HG02938 (cell line): ENCODE data around the gene TNXB.
"Not testable (repeated sequence)": the region's sequence is repeated elsewhere in the genome, so short reads cannot be mapped to it uniquely, and the experiment has no call there.

Source experiments
- ATAC-seq: cut with Tn5 transposase; IDR thresholded peaks from one replicate; pipeline ENCODE4 v1.9.1; 2021; ENCODE audit warnings: mild to moderate bottlenecking, moderate library complexity; ENCODE audit not compliant: unreplicated experiment

TNXB gene

DNA sequence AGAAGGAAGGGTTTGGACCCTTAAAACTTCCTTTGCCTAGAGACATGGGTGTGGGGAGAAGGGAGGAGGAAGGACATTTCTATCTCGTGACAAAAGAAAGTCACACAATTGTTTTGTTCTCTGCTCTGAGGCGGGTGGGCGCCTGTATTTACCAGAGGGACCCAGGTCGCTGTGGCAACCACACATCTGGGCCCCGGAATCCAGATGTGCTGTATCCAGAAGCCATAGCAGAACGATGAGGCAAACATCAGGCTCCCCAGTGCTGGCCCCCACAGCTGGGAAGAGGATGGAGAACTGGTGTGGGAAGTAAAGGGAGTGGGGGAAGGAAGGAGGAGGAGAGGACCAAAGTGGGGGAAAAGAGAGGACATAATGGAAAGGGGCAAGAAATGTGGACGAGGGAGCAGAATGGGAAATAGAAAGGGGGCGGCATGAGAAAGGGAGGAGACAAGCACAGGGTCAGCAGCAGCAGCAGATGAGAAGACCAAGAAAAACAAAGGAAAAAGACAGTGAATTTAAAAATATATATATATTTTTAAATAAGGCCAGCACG, 3.4 kb upstream of the TNXB start:
- ATAC-seq: no peak

DNA sequence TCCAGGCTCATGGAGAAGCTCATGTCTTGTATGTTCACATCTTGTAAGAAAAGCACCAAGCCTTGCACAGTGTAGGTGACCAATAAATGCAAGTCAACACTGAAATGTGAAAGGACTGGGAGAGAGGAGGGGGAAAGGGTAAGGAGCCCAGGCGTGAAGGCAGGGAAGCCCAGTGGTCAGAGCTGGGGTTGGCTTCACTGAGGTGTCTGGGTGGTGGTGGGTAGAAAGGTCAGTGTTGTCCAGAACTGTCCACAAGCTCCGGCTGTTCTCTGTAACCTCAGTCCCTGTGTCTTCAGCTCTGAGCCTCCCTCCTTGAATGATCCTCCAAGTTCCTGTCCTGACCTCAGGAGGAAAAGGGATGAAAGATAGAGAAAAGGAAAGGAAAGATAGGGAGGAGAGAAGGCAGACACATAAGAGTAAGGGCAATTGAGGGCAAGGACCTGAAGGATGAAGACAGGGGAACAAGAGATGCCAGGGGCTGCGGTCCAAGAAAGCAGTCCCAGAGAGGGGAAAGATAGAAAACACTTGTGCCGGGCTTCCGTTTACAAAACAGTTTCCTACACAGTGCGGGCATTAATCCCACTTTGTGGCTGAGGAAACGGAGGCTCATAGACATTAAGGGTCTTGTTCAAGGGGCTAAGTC, 2.4 kb upstream of the TNXB start:
- no peak for ATAC-seq

DNA sequence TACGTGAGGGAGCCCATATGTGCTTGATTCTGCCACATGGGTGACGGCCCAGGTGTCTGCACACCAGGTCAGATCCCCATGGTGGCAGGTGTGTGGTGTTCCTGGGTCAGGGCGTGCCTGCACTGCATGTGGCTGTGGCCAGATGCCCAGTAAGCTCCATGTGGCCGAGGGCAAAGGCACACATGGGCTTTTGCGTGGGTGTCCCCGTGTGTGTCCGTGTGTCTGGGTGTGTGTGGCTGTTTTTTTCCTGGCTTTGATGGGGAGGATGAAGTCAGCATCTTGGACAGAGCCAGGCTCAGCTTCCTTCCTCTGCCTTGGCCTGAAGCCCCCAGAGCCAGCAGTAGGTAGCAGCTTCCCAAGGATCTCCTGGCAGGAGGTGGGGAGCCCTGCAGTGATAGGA, 1.5 kb upstream of the TNXB start:
- no peak for ATAC-seq

DNA sequence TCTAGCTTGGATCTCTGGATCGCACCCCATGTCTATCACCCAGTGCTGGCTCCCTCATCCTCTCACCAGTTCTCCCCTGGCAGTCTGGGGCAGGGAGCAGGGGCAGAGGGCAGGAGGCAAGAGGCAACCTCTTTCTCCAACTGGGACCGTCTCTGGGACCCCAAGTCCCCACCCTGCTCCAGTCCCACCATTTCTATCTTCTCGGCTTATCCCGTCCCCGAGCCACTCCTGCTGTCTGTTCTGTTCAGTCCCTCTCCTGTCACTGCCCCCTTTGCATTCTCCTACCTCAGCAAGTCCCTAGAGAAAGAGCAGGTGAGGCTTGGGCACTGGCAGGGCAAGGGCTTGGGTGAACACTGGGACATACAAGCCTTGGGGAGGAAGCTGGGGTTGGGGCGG, 625 bp upstream of the TNXB start:
- ATAC-seq: no peak

DNA sequence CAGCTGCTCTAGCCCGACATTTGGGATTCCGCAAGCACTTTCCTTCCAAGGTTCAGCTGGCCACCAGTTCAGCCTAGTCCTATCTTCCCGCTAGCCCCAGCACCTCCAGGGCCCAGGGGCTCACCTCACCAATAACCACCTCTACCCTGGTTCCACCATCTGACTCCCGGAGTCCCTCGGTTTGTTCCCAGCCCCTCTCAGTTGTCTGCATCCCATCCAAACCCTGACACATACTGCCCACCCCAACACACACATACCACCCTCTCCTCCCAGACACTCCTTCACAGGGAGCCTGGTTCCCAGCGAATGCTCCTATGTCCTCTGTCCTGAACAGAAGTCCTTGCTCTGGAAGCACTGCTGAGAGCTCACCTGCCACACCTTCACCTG, 418 bp downstream of the TNXB start:
- no peak for ATAC-seq

DNA sequence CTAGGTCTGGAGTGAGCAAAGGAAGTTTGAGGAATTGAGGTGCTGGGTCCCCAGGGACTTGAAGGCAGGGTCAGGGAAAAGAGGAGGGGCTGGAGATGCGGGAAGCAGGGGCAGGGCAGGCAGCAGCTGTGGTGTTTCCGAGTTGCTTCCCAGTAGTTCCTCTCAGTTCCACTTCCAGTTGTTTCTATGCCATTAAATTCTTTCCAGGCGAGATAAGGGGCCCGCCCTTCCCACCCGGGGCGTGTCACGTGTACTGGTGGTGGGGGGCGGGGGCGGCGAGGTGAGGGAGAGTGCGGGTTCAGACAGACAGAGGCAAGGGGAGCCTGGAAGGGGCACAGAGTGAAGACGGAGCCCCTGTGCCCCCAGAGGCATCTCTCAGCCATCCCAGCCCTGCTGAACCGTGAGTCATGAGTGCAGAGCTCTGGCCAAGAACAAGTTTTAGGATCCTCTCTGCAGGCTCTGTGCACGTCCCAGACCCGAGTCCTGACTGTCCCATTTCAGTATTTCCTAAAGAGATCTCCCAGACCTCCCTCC, 977 bp downstream of the TNXB start:
- ATAC-seq: no peak

DNA sequence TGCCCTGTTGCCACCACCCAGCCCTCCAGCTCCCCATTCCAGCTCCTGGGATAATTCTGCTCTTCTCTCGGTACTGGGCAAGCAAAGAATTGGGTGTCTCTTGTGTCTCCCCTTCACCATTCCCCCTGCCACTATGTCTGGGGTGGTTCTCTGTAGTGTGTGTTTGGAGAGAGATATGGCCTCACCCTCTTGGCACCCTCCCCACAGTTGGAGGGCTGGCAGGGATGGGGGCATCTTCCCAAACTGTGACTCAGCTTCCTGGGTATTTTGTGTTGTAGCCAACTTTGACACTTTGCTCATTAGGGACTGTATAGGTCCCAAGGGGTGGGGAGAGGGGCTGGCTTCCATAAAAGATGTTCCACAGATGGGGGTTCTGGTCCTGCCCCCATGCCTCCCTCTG, 1.7 kb downstream of the TNXB start:
- no peak for ATAC-seq

DNA sequence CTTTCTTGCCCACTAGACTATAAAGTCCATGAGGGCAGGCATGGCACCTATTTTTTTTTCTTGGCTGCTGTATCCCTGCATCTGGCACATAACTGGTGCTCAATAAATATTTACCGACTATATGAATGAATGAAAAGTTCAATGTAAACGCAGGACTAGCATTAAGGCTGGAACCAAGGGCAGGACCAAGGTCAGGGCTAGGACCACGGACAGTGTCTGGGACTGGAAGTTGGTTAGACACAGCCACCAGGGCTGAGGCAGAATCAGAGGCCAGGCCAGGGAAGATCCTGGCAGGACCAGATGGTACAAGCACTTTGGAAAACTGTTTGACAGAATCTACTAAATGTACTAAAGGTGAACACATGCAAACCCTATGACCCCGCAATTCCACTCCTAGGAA, 3.7 kb downstream of the TNXB start:
- no peak for ATAC-seq

DNA sequence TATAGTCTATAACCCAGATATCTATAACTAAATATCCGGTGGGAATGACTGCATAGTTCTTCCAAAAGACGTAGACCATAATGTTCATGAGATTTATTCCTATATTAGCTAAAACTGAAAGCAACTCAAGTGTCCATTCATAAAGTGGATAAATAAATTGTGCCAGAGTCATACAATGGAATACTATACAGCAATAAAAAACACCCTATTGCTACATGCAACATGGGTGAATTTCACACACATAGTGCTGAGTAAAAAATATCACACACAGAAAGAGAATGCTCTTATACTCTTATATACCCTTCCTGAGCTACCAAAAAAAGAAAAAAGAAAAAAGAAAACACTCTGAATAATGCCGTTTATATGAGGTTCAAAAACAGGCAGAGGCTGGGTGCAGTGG, 6.9 kb downstream of the TNXB start:
- no peak for ATAC-seq

DNA sequence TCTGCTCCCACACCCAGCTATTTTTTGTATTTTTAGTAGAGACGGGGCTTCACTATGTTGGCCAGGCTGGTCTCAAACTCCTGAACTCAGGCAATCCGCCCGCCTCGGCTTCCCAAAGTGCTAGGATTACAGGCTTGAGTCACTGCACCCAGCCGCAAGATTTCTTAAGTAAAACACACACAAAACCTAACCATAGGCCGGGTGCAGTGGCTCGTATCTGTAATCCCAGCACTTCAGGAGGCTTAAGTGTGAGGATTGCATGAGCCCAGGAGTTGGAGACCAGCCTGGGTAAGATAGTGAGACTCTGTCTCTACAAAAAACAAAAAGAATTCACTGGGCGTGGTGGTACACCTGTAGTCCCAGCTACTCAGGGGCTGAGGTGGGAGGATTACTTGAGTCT, 8.9 kb downstream of the TNXB start:
- ATAC-seq: not testable (repeated sequence)

DNA sequence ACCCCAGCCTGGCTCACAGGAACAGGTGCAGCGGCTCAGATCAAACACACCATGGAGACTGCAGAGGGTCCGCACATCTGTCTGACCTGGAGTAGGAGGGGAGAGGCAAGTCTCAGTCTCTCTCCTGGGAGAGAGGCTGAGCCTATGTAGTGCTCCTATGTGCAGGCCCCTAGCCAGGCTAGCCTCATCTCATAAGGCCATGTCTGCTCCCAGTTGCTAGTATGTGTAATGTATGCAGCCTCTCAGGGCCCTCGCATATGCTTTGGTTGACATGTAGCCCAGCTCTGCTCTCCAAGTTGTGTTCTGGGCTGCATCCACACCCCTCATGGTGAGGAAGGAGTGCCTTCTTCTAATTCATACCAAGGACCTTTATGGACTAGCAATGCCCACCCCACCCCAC, 11.8 kb downstream of the TNXB start:
- no peak for ATAC-seq

DNA sequence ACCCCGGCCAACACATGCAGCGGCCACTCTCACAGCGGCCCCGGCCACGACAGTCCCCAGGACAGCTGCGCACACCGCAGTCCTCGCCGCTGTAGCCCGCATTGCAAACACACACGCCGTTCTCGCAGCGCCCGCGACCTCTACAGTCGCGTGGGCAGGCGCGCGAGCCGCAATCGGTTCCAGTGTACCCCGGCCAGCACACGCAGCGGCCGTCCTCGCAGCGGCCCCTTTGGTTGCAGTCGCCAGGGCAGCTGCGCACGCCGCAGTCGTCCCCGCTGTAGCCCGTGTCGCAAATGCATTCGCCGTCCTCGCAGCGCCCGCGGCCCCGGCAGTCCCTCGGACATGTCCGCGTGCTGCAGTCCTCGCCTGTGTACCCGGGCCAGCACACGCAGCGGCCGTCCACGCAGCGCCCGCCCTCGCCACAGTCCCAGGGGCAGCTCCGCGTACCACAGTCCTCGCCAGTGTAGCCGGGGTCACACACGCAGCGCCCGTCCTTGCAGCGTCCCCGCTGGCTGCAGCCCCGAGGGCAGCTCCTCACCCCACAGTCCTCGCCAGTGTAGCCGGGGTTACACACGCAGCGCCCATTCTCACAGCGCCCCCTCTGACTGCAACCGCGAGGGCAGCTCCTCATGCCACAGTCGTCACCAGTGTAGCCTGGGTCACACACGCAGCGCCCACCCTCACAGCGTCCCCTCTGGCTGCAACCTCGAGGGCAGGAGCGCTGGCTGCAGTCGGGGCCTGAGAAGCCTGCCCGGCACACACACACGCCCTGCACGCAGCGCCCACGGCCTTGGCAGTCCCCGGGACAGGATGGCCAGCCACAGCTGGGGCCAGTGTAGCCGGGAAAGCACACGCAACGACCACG, 12.5 kb downstream of the TNXB start:
- ATAC-seq: no peak

DNA sequence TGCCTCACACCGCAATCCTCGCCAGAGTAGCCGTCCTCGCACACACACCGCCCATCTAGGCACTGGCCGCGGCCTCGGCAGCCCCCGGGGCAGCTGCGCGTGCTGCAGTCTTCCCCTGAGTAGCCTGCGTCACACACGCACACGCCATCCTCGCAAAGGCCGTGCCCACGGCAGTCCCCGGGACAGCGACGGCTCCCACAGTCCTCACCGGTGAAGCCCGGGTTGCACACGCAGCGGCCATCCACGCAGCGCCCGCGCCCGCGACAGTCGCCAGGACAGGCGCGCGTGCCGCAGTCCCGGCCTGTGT, 13.1 kb downstream of the TNXB start:
- ATAC-seq: no peak

DNA sequence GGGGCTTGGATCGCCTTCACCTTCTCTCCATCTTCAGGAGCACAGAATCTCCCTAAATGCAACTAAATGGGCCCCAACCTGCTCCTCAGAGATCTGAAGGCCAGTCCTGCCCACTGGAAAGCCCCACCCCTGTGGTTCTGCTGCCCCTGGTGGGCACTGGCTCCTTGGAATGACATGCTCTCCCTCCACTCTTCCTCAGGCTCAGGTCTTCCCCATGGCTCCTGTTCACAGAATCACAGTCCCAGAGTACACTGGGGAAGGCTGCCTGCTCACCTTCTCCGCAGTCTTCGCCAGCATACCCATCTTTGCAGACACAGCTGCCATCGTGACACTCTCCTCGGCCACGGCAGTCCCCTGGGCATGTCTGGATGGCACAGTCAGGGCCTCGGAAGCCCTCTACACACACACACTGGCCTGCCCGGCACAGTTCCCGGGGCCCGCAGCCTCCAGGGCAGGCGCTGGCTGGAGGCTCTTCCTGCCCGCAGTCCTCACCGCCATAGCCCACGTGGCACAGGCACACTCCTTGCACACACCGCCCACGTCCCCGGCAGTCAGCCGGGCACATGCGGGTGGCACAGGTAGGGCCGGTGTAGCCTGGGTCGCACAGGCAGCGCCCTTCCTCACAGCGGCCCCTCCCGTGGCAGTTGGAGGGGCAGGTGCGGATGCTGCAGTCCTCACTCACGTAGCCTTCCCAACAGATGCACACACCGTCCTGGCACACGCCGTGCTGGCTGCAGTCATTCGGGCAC, 13.6 kb downstream of the TNXB start:
- ATAC-seq: no peak

DNA sequence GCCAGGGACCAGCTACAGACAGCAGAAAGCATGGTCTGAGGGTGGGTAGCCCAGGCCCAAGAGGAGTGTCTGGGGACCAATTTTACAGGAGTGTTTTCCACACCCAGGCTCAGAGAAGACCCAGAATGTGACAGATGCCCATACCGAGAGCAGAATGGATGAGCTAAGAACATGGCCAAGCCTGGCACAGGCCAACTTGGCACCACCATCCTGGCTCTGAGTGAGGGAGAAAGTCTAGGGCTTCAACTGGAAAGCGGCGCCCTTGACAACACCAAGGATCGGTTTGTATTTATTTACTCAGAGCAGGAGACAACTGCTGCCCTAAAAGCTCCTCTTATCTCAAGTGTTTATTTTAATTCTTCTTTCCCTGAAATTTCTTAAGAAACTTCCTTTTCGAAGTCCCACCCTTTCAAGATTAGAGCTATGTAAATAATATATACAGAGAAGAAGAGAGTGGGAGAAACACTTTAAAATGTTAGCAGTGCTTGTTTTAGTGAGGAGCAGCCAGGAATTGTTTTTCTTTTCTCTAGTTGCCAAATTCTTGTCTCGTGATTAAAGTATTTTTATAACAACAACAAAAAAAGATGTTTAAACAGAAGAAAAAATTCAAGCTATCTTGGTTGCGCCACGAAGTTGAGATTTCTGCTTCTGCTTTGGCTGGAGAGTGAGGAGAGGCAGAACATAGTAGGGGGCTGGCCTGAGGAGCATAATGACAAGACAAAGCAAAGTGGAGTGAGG, 16.2 kb downstream of the TNXB start:
- no peak for ATAC-seq

DNA sequence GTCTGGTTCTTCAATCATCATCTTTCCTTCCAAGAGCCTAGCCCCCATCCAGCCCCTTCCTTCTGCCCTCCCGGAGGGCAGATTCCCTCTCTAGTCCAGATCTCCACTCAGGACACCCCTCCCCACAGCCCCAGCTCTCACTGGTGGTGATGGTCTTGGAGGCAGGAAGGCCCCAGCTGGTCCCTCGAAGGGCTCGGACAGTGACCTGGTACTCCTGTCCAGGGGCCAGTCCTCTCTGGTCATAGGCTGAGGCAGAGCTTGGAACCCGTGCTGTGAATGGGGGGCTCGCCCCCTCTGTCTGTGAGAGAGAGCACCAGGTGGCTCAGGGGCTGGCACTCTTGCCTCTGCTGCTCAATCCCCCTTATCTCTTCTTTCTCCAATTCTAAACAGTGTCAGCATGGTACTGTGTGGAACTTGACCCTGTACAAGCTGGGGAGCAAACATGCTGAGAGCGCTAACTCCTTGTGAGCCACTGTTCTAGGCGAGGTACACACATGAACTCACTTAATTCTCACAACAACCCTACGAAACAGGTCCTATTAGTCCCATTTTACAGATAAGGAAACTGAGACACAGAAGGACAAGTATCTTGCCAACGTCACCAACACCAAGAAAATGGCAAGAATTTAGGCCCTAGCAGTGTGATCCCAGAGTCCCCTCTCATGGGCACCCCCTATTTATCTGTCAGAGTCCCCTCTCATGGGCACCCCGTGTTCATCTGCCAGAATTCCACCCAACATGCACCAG, 19.9 kb downstream of the TNXB start:
- no peak for ATAC-seq

DNA sequence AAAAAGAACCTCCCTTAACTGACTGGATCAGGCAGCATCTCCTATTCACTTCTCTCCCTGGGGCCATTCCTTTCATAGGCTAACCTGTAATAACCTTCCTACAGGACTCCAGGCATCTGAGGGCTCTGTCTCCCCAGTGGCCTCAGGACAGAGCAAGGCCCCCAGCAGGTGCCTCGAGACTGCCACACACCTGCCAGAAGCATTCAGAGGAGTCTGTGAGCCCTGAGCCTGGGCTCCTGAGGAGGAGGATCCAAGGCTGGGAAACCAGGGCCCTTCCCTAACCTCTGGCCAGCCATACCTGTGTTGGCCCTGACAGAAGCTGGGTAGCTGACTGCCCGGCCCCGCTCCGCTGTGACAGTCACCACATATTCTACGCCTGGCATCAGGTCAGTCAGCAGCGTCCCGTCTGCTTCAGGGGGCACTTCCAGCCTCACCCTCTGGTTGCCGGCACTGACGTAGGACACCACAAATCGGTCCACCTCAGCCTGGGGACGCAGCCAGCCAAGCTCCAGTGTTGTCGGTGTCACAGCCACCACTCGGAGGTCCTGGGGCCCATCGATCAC, 20.6 kb downstream of the TNXB start:
- ATAC-seq: no peak

DNA sequence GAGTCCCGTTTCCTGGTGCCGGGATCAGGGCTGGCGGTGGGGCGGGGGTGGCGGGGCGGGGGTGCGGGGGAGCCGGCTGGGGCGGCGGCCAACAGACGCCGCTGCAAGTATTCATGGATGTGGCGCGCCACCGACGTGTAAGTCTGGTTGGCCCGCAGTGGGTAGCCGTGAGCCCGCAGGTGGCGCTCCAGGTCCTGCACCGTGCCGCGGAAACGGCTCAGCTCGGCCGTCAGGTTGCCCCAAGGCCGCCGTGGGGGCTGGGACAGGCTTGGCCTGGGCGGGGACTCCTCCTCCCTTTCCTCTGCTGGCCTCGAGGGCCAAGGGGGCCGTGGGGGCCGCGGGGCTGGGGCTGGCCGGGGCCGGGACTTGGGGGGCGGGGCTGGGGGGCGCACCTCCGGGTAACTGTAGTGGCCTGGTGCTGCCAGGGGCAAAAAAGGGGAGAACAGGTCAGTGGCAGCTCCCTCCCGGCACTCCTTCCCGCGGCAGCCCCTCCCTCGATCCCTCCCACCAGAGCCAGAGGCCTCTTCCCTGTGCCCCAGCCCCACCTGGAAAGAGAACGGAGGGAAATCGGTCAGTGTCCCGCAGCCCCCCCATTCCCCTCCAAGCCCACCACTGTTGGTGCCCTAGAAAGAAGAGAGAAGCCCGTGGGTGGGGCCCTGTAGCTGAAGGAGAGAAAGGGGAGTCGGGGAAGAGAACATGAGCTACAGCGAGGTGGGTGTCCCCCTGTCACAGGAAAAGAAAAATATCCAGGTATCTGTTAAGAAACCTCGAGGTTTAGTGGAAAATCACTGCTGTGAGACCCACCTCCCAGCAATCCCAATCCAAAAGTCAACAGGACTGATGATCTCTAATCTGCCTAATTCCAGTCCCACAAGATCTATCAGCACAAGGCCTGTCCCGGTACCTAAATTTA, 21.3 kb downstream of the TNXB start:
- no peak for ATAC-seq
